GM21423 (cell line): ENCODE data around the gene SLC18B1.

Source experiments
- ATAC-seq: cut with Tn5 transposase; IDR thresholded peaks from one replicate; pipeline ENCODE4 v1.9.1; 2021; ENCODE audit warnings: mild to moderate bottlenecking, moderate library complexity; ENCODE audit not compliant: unreplicated experiment

SLC18B1 gene

GRCh38 chr6:132748446-132748845 is 50.0 kb downstream of the SLC18B1 start:
- no peak for ATAC-seq

GRCh38 chr6:132746048-132746447 is 52.4 kb downstream of the SLC18B1 start:
- no peak for ATAC-seq

GRCh38 chr6:132742495-132742894 is 55.9 kb downstream of the SLC18B1 start:
- no peak for ATAC-seq

- ATAC-seq = no peak
Measured at GRCh38 chr6:132741281-132741680, 57.2 kb downstream of the SLC18B1 start.

- no peak for ATAC-seq
Measured at GRCh38 chr6:132736239-132736638, 62.2 kb downstream of the SLC18B1 start.

- ATAC-seq = no peak
Measured at GRCh38 chr6:132734694-132735236, 63.7 kb downstream of the SLC18B1 start.

GRCh38 chr6:132733814-132734213 is 64.6 kb downstream of the SLC18B1 start:
- ATAC-seq = no peak

- no peak for ATAC-seq
Measured at GRCh38 chr6:132733283-132733682, 65.2 kb downstream of the SLC18B1 start.

GRCh38 chr6:132731086-132731485 is 67.4 kb downstream of the SLC18B1 start:
- no peak for ATAC-seq

GRCh38 chr6:132730560-132730959 is 67.9 kb downstream of the SLC18B1 start:
- ATAC-seq = no peak

GRCh38 chr6:132728616-132729015 is 69.8 kb downstream of the SLC18B1 start:
- ATAC-seq = no peak

GRCh38 chr6:132726608-132726975 is 71.8 kb downstream of the SLC18B1 start:
- no peak for ATAC-seq

GRCh38 chr6:132725947-132726607 is 72.4 kb downstream of the SLC18B1 start:
- peak; percentile 78 for ATAC-seq

GRCh38 chr6:132725471-132725870 is 73.0 kb downstream of the SLC18B1 start:
- peak; percentile 7 for ATAC-seq

GRCh38 chr6:132719736-132720448 is 78.5 kb downstream of the SLC18B1 start:
- ATAC-seq = no peak
